B cell (primary cell): ENCODE results near the gene ZNF273. TPM values are rescaled to one million over a fixed set of nuclear protein-coding genes. Genes with fewer than 3 reads are reported as not detected.

Source experiments
- ATAC-seq: fragments of 200-7000 bp; cut with Tn5 transposase; one replicate; pipeline ENCODE4 v1.10.0; 2021; ENCODE audit warnings: low read depth, mild to moderate bottlenecking, moderate number of reproducible peaks, moderate library complexity
- CTCF ChIA-PET: fragments of 350-600 bp; sonication (Branson Sonifier 250); formaldehyde crosslinking; loops from one replicate; lab custom pipeline; 2021; ENCODE audit warnings: antibody characterized with exemption, inconsistent platforms; lab: Charles Lee
- POLR2A ChIA-PET: fragments of 350-600 bp; sonication (Branson Sonifier 250); formaldehyde crosslinking; loops from one replicate; lab custom pipeline; 2021; ENCODE audit warnings: antibody characterized with exemption; lab: Charles Lee
- DNase-seq: peaks from one replicate; pipeline ENCODE4 v3.0.0; 2013
- H2AFZ ChIP-seq: 2 replicates; pipeline ENCODE4 v1.6.1; 2012; ENCODE audit warnings: mild to moderate bottlenecking, low read depth, low read length; ENCODE audit not compliant: insufficient read depth, poor library complexity, severe bottlenecking
- H3K27ac ChIP-seq, 2 donors: 1 replicate in 1 of 2; 2 replicates in 1 of 2; pipeline ENCODE4 v1.5.1; 2012 to 2013; ENCODE audit warnings: low read length in 2 of 2, mild to moderate bottlenecking in 2 of 2, moderate library complexity in 1 of 2
- H3K27me3 ChIP-seq, 4 experiments: fragments of 200-600 bp in 1 of 4; sonication (generic) in 1 of 4; replicated peaks in 1 of 4; 1 replicate in 2 of 4; 2 replicates in 2 of 4; pipeline versions ENCODE4 v1.6.1 to v1.7.0; 2013 to 2016; ENCODE audit warnings: low read length in 3 of 4, mild to moderate bottlenecking in 2 of 4, mixed read lengths in 1 of 4, moderate library complexity in 1 of 4; ENCODE audit not compliant: insufficient read depth in 4 of 4, control insufficient read depth in 3 of 4; ENCODE audit errors: control extremely low read depth in 1 of 4
- H3K36me3 ChIP-seq, 2 experiments: replicated peaks in 1 of 2; 1 replicate in 1 of 2; 2 replicates in 1 of 2; pipeline versions ENCODE4 v1.6.1 to v1.7.1; 2013; ENCODE audit warnings: low read length in 1 of 2; ENCODE audit not compliant: insufficient read depth in 2 of 2, control insufficient read depth in 1 of 2; ENCODE audit errors: control extremely low read depth in 1 of 2, extremely low read depth in 1 of 2
- H3K4me1 ChIP-seq, 2 donors: fragments of 200-600 bp in 1 of 2; sonication (generic) in 1 of 2; 1 replicate in 1 of 2; 2 replicates in 1 of 2; pipeline versions ENCODE4 v1.5.1 to v1.6.1; 2013 to 2017; ENCODE audit warnings: low read length in 2 of 2; ENCODE audit not compliant: control insufficient read depth in 2 of 2, insufficient read depth in 2 of 2
- H3K4me2 ChIP-seq: replicated peaks from 2 replicates; pipeline ENCODE3; 2012; ENCODE audit warnings: mild to moderate bottlenecking, low read depth, low read length; ENCODE audit not compliant: poor library complexity, severe bottlenecking
- H3K4me3 ChIP-seq, 5 experiments: fragments of 200-600 bp in 1 of 5; sonication (generic) in 1 of 5; 1 replicate in 3 of 5; 2 replicates in 2 of 5; pipeline versions ENCODE4 v1.5.1 to v1.7.0; 2011 to 2016; ENCODE audit warnings: low read length in 4 of 5, mild to moderate bottlenecking in 4 of 5, low read depth in 2 of 5, control low read depth in 1 of 5, moderate library complexity in 1 of 5; ENCODE audit not compliant: insufficient read depth in 1 of 5; ENCODE audit errors: control extremely low read depth in 1 of 5, extremely low read depth in 1 of 5
- H3K79me2 ChIP-seq: fragments of 200-600 bp; sonication (generic); one replicate; pipeline ENCODE4 v1.6.0; 2016; ENCODE audit warnings: low read length; ENCODE audit not compliant: control insufficient read depth, insufficient read depth
- H3K9ac ChIP-seq: fragments of 200-600 bp; sonication (generic); 2 replicates; pipeline ENCODE4 v1.6.1; 2017; ENCODE audit warnings: mild to moderate bottlenecking, low read length, moderate library complexity
- H3K9me3 ChIP-seq, 3 donors: one replicate each; pipeline versions ENCODE4 v1.6.1 to v1.7.1; 2013; ENCODE audit warnings: low read length in 2 of 3; ENCODE audit not compliant: control insufficient read depth in 2 of 3, insufficient read depth in 1 of 3; ENCODE audit errors: control extremely low read depth in 1 of 3
- H4K20me1 ChIP-seq: 2 replicates; pipeline ENCODE4 v1.6.0; 2012; ENCODE audit warnings: mild to moderate bottlenecking, low read length; ENCODE audit not compliant: insufficient read depth, control insufficient read depth, poor library complexity, severe bottlenecking
- H3K27ac Mint-ChIP-seq: one replicate; pipeline ENCODE4 v1.8.0; 2021; ENCODE audit warnings: mixed read lengths
- H3K27me3 Mint-ChIP-seq: one replicate; pipeline ENCODE4 v1.8.0; 2021; ENCODE audit warnings: mixed read lengths
- H3K4me1 Mint-ChIP-seq: one replicate; pipeline ENCODE4 v1.8.0; 2021; ENCODE audit warnings: mixed read lengths
- H3K4me3 Mint-ChIP-seq: one replicate; pipeline ENCODE4 v1.8.0; 2021; ENCODE audit warnings: mixed read lengths
- H3K9me3 Mint-ChIP-seq: one replicate; pipeline ENCODE4 v1.8.0; 2022; ENCODE audit warnings: mixed read lengths; ENCODE audit not compliant: insufficient read depth
- EZH2 ChIP-seq: IDR thresholded peaks from 2 replicates; pipeline ENCODE4 v1.6.1; 2012; ENCODE audit warnings: borderline replicate concordance, low read depth, mild to moderate bottlenecking, moderate library complexity, low read length; ENCODE audit not compliant: insufficient read depth, poor library complexity, severe bottlenecking
- WGBS: methylation state at CpG from one replicate; pipeline ENCODE4 v1.1.5; 2013; ENCODE audit warnings: missing lambda C conversion rate; ENCODE audit not compliant: insufficient coverage; 5-methylcytosine and 5-hydroxymethylcytosine counted together
- intact Hi-C: fragments of 100-400 bp; cut with micrococcal nuclease; formaldehyde crosslinking; loops from one replicate; pipeline ENCODE4 v1.10.0; 2022
- polyA plus RNA-seq: library from polyadenylated mRNA; depleted of rRNA; stranded (reverse); fragments of >200 nt; gene quantifications from 2 replicates; pipeline ENCODE4 v1.2.3, GENCODE V29; 2012
- total RNA-seq, 2 donors: library from RNA; stranded (reverse); fragments of 120-200 nt in 1 of 2; gene quantifications; 1 replicate in 1 of 2; 2 replicates in 1 of 2; pipeline versions ENCODE4 v1.2.3 to v1.2.4, GENCODE V29; 2013 to 2022
- TF ChIP-seq, protein P1 (sequence below): fragments of 200-600 bp; IDR thresholded peaks from one replicate; pipeline ENCODE4 v1.8.0; 2022; ENCODE audit warnings: antibody characterized with exemption, mild to moderate bottlenecking

Gene ZNF273
- total and polyA plus RNA-seq, 2 donors (not counting 1 experiment from before 2014, with no cell fraction given) = 3.8 to 12.7 TPM

DNA sequence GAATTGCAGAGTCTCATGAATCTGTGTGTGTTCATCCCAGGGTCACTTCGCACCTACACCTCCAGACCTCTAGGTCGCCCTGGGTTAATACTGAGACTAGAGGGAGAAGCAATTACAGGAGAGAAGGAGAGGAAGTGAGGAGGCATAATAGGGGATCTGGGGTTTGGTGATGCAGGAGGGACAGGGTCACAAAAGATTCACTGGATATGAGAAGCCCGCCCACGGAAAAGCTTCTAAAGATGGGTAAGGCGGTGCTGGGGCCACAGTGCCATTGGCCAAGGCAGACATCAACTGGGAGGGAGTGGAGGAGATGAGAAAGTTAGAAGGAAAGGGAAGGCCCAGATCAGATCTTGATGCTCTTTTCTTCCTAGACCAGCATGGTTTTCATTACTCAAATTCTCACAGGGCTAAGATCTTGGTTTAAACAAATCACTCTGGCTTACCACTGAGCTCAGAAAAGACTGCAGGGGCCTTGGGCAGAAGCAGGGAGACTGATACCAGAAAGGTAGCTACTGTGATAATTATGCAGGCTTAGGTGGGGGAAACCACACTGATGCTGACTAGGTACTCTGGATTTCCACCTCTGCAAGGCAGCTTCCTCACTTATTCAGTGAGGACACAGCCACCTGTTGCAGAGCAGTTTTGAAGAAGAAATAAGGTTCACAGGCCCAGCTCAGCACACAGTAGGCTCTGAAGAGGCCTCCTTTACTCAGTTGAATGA is 17.4 kb upstream of the ZNF273 start:
- no peak overlapping the region for H3K4me3 ChIP-seq
- no peak for TF ChIP-seq EZH2
- TF ChIP-seq, protein P1, sequence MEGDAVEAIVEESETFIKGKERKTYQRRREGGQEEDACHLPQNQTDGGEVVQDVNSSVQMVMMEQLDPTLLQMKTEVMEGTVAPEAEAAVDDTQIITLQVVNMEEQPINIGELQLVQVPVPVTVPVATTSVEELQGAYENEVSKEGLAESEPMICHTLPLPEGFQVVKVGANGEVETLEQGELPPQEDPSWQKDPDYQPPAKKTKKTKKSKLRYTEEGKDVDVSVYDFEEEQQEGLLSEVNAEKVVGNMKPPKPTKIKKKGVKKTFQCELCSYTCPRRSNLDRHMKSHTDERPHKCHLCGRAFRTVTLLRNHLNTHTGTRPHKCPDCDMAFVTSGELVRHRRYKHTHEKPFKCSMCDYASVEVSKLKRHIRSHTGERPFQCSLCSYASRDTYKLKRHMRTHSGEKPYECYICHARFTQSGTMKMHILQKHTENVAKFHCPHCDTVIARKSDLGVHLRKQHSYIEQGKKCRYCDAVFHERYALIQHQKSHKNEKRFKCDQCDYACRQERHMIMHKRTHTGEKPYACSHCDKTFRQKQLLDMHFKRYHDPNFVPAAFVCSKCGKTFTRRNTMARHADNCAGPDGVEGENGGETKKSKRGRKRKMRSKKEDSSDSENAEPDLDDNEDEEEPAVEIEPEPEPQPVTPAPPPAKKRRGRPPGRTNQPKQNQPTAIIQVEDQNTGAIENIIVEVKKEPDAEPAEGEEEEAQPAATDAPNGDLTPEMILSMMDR = no peak
- Mint-ChIP-seq H3K4me3 (no peak overlapping the region), H3K27ac (no peak overlapping the region), H3K9me3 (no peaks in the 10 kb centered on the region), H3K27me3 (peaks cover 64% of the 10 kb centered on the region), H3K4me1 (peaks cover 19% of the 10 kb centered on the region)
- 94% methylated on average over 3 of the region's 5 CpGs for WGBS
- peaks cover 0 to 88% (median 33%) of the 10 kb centered on the region in 4 experiments for H3K27me3 ChIP-seq
- no peak overlapping the region for H3K27ac ChIP-seq
- H3K9ac ChIP-seq = no peak overlapping the region
- H3K4me1 ChIP-seq = peaks cover 30 to 33% of the 10 kb centered on the region in 2 donors
- ChIA-PET CTCF (no interaction called here), POLR2A (no interaction called here)
- DNase-seq = no peak
- no peaks in the 10 kb centered on the region for H3K79me2 ChIP-seq
- intact Hi-C loops = no loop called here
- no peak for ATAC-seq
- H3K4me2 ChIP-seq = no peak overlapping the region
- no peak overlapping the region for H2AFZ ChIP-seq
- no peaks in the 10 kb centered on the region for H4K20me1 ChIP-seq
- H3K9me3 ChIP-seq = peaks cover 0 to 43% (median 0%) of the 10 kb centered on the region in 3 donors
- no peaks in the 10 kb centered on the region for H3K36me3 ChIP-seq

DNA sequence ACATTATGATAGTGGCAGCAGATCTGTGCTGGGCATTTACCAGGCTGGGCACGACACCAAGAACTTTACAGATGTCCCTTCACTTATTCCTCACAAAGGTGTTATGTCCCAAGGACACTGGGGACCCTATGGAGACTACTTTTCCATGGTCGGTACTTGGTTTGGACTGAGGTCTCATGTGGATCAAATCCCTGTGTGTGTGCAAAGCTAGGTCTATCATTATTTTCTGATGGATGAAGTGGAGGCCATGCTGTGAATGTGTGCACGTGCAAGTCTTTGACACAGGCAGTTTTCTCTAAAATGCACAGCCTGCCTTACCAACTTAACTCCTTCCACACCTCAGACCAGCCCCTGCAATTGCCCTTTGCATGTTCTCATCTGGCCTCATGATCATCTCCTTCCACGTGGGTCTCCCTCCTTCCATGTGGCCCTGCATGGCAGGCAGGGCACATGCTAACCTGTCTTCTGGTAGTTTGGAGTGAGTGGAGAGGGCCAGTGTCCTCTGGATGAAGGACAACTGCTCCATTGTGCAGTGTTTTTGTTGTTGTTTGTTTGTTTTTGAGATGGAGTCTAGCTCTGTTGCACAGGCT is 16.0 kb upstream of the ZNF273 start:
- intact Hi-C loops = no loop called here
- no peak for ATAC-seq

More for the DNA sequence above, 16.0 kb upstream of the ZNF273 start:
- Histone ChIP-seq H3K9ac (no peak overlapping the region), H3K4me3 (no peak overlapping the region), H3K27ac (no peak overlapping the region), H3K79me2 (no peaks in the 10 kb centered on the region), H3K27me3 (peaks cover 0 to 82% (median 34%) of the 10 kb centered on the region in 4 experiments), H3K36me3 (no peaks in the 10 kb centered on the region), H3K4me2 (no peak overlapping the region), H4K20me1 (no peaks in the 10 kb centered on the region), H2AFZ (no peak overlapping the region), H3K4me1 (peaks cover 30 to 33% of the 10 kb centered on the region in 2 donors), H3K9me3 (peaks cover 0 to 30% (median 0%) of the 10 kb centered on the region in 3 donors)
- CTCF ChIA-PET = interaction anchor here (0.7 kb wide), 1 partner anchor 212 kb away, joined by 5 read pairs; no protein-coding TSS in a partner anchor
- Mint-ChIP-seq H3K9me3 (no peaks in the 10 kb centered on the region), H3K4me3 (peak overlapping the region; percentile 61), H3K27me3 (peaks cover 57% of the 10 kb centered on the region), H3K4me1 (peaks cover 17% of the 10 kb centered on the region), H3K27ac (no peak overlapping the region)
- WGBS = 83% methylated on average over 4 of the region's 4 CpGs
- POLR2A ChIA-PET = no interaction called here
- DNase-seq = no peak
- TF ChIP-seq, protein P1 = no peak
- no peak for TF ChIP-seq EZH2
